ENCODE results near the gene CACTIN. TPM values are rescaled to one million over a fixed set of nuclear protein-coding genes. Genes with fewer than 3 reads are reported as not detected.

CACTIN gene
- total RNA-seq: 10 to 100 TPM; 29.1 to 30.9 TPM

GRCh38 chr19:3626473-3627350 is at the start of gene CACTIN:
TSS of gene CACTIN (minus strand) at chr19:3626790. CDS start at chr19:3626762, 28 bp downstream.

GRCh38 chr19:3606690-3607289 is 19.8 kb downstream of the CACTIN start, which contains the start of gene TBXA2R:
TSS of gene TBXA2R (minus strand) at chr19:3606875. CDS start at chr19:3600634, 6,241 bp downstream.

GRCh38 chr19:3585301-3586126 is 41.1 kb downstream of the CACTIN start, which contains the start of gene GIPC3:
TSS of gene GIPC3 (plus strand) at chr19:3585478. CDS start at chr19:3585598, 120 bp downstream.

GRCh38 chr19:3572855-3573161 is 53.8 kb downstream of the CACTIN start, which contains the start of gene HMG20B:
TSS of gene HMG20B (plus strand) at chr19:3572944. CDS start at chr19:3573310, 366 bp downstream.

Other genes with a start within 250 kb of the CACTIN start
- under 1 TPM in 1 of 2 experiments, not detected in 1; 0.25 TPM for gene SMIM24, start 146.3 kb downstream of the CACTIN start, total RNA-seq
- gene SMIM44, start 143.3 kb downstream of the CACTIN start, total RNA-seq: not detected
- gene DOHH, start 126.1 kb downstream of the CACTIN start, total RNA-seq: 10 to 100 TPM; 10.2 to 10.3 TPM
- 10 to 100 TPM; 69.4 to 71.1 TPM for gene FZR1, start 120.5 kb downstream of the CACTIN start, total RNA-seq
- 1 to 10 TPM; 5.7 to 6.1 TPM for gene TEKTIP1, start 87.6 kb downstream of the CACTIN start, total RNA-seq
- 10 to 100 TPM; 80.6 to 82.9 TPM for gene MFSD12, start 69.2 kb downstream of the CACTIN start, total RNA-seq
- gene HMG20B, start 53.8 kb downstream of the CACTIN start, total RNA-seq: 10 to 100 TPM; 50.4 to 54.3 TPM
- gene GIPC3, start 41.3 kb downstream of the CACTIN start, total RNA-seq: 1 to 10 TPM; 2.9 to 3.0 TPM
- gene TBXA2R, start 19.9 kb downstream of the CACTIN start, total RNA-seq: 1 to 10 TPM; 3.8 TPM
- gene PIP5K1C, start 73.7 kb upstream of the CACTIN start, total RNA-seq: 10 to 100 TPM; 19.9 to 22.1 TPM
- gene TJP3, start 81.6 kb upstream of the CACTIN start, total RNA-seq: 1 to 10 TPM; 4.1 to 6.0 TPM
- 10 to 100 TPM; 53.7 to 54.5 TPM for gene APBA3, start 134.9 kb upstream of the CACTIN start, total RNA-seq
- 10 to 100 TPM; 83.6 to 84.8 TPM for gene MRPL54, start 135.9 kb upstream of the CACTIN start, total RNA-seq
- gene RAX2, start 145.4 kb upstream of the CACTIN start, total RNA-seq: not detected
- gene MATK, start 159.6 kb upstream of the CACTIN start, total RNA-seq: 10 to 100 TPM; 35.8 to 38.8 TPM
- gene ZFR2, start 242.2 kb upstream of the CACTIN start, total RNA-seq: under 1 TPM; 0.14 to 0.40 TPM